SK-N-SH (cell line): Measurements from ENCODE around the gene PKP1. TPM values are rescaled to one million over a fixed set of nuclear protein-coding genes. Genes with fewer than 3 reads are reported as not detected.

Source experiments
- CTCF ChIA-PET: fragments of 300-600, 350-600 bp; formaldehyde crosslinking; extraction: SDS; loops from one replicate; lab custom pipeline; 2021; lab: Yijun Ruan, JAX
- POLR2A ChIA-PET: fragments of 350-600 bp; sonication (Branson Sonifier 250); formaldehyde crosslinking; extraction: SDS; loops from one replicate; lab custom pipeline; 2020; ENCODE audit warnings: antibody characterized with exemption, inconsistent platforms; lab: Yijun Ruan, JAX
- DNase-seq: peaks from one replicate; pipeline ENCODE4 v3.0.0; 2012
- H2AFZ ChIP-seq: fragments of 200-600 bp; sonication (generic); 2 replicates; pipeline ENCODE4 v1.8.1; 2016; ENCODE audit warnings: antibody characterized with exemption, mild to moderate bottlenecking, low read depth
- H3F3A ChIP-seq: fragments of 200-600 bp; sonication (generic); replicated peaks from 2 replicates; pipeline ENCODE3; 2016; ENCODE audit warnings: antibody characterized with exemption, mild to moderate bottlenecking; ENCODE audit not compliant: insufficient read depth
- H3K27ac ChIP-seq, 2 experiments: fragments of 200-500 bp in 1 of 2; fragments of 200-600 bp in 1 of 2; sonication (Bioruptor generic) in 1 of 2; sonication (generic), shearing (Covaris generic) in 1 of 2; 2 replicates each; pipeline versions ENCODE4 v1.5.1 to v1.6.1; 2014 to 2016; ENCODE audit warnings: low read depth in 2 of 2, inconsistent platforms in 1 of 2, low read length in 1 of 2, mild to moderate bottlenecking in 1 of 2, mixed read lengths in 1 of 2
- H3K27me3 ChIP-seq: fragments of 200-600 bp; sonication (generic), shearing (Covaris generic); 2 replicates; pipeline ENCODE4 v1.6.1; 2016; ENCODE audit warnings: mixed run types; ENCODE audit not compliant: insufficient read depth
- H3K36me3 ChIP-seq, 2 experiments: fragments of 200-500 bp in 1 of 2; fragments of 200-600 bp in 1 of 2; sonication (Bioruptor generic) in 1 of 2; sonication (generic) in 1 of 2; replicated peaks in 1 of 2; 2 replicates each; pipeline versions ENCODE3 to v1.5.1; 2014 to 2016; ENCODE audit warnings: low read length in 1 of 2, mild to moderate bottlenecking in 1 of 2; ENCODE audit not compliant: insufficient read depth in 2 of 2, control insufficient read depth in 1 of 2
- H3K4me1 ChIP-seq, 2 experiments: fragments of 200-500 bp in 1 of 2; fragments of 200-600 bp in 1 of 2; sonication (Bioruptor generic) in 1 of 2; sonication (generic), shearing (Covaris generic) in 1 of 2; 2 replicates each; pipeline versions ENCODE4 v1.5.1 to v1.6.1; 2014 to 2016; ENCODE audit warnings: low read depth in 1 of 2, low read length in 1 of 2, mixed run types in 1 of 2; ENCODE audit not compliant: insufficient read depth in 2 of 2, control insufficient read depth in 1 of 2
- H3K4me2 ChIP-seq: fragments of 200-600 bp; sonication (generic), shearing (Covaris generic); 2 replicates; pipeline ENCODE4 v1.6.1; 2017; ENCODE audit warnings: mixed run types
- H3K4me3 ChIP-seq, 2 experiments: fragments of 200-500 bp in 1 of 2; fragments of 200-600 bp in 1 of 2; sonication (Bioruptor generic) in 1 of 2; sonication (generic), shearing (Covaris generic) in 1 of 2; 2 replicates each; pipeline versions ENCODE4 v1.5.1 to v1.8.1; 2014 to 2016; ENCODE audit warnings: low read depth in 2 of 2, inconsistent platforms in 1 of 2, low read length in 1 of 2, mild to moderate bottlenecking in 1 of 2, mixed read lengths in 1 of 2, moderate library complexity in 1 of 2
- H3K79me2 ChIP-seq: fragments of 200-600 bp; sonication (generic); 2 replicates; pipeline ENCODE4 v1.8.1; 2017; ENCODE audit warnings: mild to moderate bottlenecking; ENCODE audit not compliant: insufficient read depth
- H3K9ac ChIP-seq: fragments of 200-600 bp; sonication (generic); 2 replicates; pipeline ENCODE4 v1.6.1; 2017; ENCODE audit warnings: mixed run types
- H3K9me2 ChIP-seq: fragments of 200-600 bp; sonication (generic); 2 replicates; pipeline ENCODE4 v1.6.1; 2017; ENCODE audit warnings: mixed run types
- H3K9me3 ChIP-seq: fragments of 200-600 bp; sonication (generic); 2 replicates; pipeline ENCODE4 v1.6.1; 2017; ENCODE audit warnings: mixed run types, mild to moderate bottlenecking, moderate library complexity
- H4K20me1 ChIP-seq: fragments of 200-600 bp; sonication (generic); 2 replicates; pipeline ENCODE4 v1.6.1; 2017; ENCODE audit warnings: mild to moderate bottlenecking, mixed run types; ENCODE audit not compliant: insufficient read depth
- FOSL2 ChIP-seq: IDR thresholded peaks from 2 replicates; pipeline ENCODE4 v1.4.0; 2012; ENCODE audit warnings: low read depth, mild to moderate bottlenecking, moderate library complexity, borderline replicate concordance
- FOXM1 ChIP-seq: IDR thresholded peaks from 2 replicates; pipeline ENCODE4 v1.4.0; 2012; ENCODE audit warnings: low read depth, mild to moderate bottlenecking
- MEF2A ChIP-seq: IDR thresholded peaks from 2 replicates; pipeline ENCODE4 v1.4.0; 2012; ENCODE audit warnings: low read depth, borderline replicate concordance
- RAD21 ChIP-seq: IDR thresholded peaks from 2 replicates; pipeline ENCODE4 v1.6.1; 2012; ENCODE audit warnings: mild to moderate bottlenecking, low read length
- RXRA ChIP-seq: IDR thresholded peaks from 2 replicates; pipeline ENCODE4 v1.4.0; 2012; ENCODE audit warnings: low read depth, mild to moderate bottlenecking, borderline replicate concordance
- SIN3A ChIP-seq: IDR thresholded peaks from 2 replicates; pipeline ENCODE4 v1.6.1; 2012; ENCODE audit warnings: low read depth, mild to moderate bottlenecking, low read length, moderate library complexity, borderline replicate concordance
- TCF12 ChIP-seq: IDR thresholded peaks from 2 replicates; pipeline ENCODE4 v1.4.0; 2012
- WGBS: methylation state at CpG from one replicate; pipeline ENCODE4 v1.1.6; 2017; ENCODE audit warnings: low lambda C conversion rate; 5-methylcytosine and 5-hydroxymethylcytosine counted together
- polyA plus RNA-seq, 3 experiments: library from polyadenylated mRNA; depleted of rRNA; stranded (reverse); fragments of >200 nt; gene quantifications; 2 replicates each; pipeline ENCODE4 v1.2.3, GENCODE V29; 2012
- TF ChIP-seq, protein P1 (sequence below): IDR thresholded peaks from 2 replicates; pipeline ENCODE4 v1.4.0; 2012; ENCODE audit warnings: low read depth, borderline replicate concordance

PKP1 gene
- polyA plus RNA-seq, 1 of the 3 experiments (the other 2 are of a cell fraction): not detected

DNA sequence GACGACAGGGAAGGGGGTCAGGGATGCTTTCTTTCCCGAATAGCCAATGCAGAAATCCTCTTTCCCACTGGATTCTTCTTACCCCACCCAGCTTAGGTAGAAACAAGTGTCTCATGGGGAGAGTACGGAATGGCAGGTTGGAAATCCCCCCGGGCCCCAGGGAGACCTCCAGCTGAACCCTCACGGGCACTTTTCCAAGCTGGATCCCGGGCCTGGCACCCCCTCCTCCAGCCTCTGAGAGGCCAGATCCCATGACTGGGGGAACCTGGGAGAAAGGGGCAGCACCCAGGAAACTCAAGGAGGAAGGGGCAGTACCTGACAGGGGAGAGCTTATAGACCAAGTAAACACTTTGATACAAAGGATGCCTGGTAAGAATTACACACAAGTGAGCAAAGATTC is 1.3 kb downstream of the PKP1 start (continued):
- no peak for TF ChIP-seq MEF2A

DNA sequence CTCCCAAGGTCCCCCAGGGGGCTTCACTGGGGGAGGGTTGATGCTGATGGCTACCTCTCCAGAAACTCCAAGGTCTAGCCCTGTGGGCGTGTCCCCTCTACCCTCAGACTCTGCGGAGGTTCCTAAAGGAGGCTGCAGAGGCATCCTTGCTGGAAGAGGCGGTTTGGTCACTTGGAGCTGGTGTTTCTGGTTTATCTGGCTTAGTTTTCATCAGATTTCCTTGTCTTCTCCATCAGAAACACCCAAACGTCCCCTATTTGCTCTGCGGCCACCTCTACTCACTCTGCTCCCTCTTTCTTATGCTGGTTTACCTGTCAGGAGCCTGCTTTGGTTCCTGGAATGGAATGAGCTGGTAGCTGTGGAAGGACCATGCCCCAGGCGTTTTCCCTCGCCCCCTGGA is 2.5 kb downstream of the PKP1 start:
- POLR2A ChIA-PET: no interaction called here
- H3K36me3 ChIP-seq: no peaks in the 10 kb centered on the region
- TF ChIP-seq, protein P1, sequence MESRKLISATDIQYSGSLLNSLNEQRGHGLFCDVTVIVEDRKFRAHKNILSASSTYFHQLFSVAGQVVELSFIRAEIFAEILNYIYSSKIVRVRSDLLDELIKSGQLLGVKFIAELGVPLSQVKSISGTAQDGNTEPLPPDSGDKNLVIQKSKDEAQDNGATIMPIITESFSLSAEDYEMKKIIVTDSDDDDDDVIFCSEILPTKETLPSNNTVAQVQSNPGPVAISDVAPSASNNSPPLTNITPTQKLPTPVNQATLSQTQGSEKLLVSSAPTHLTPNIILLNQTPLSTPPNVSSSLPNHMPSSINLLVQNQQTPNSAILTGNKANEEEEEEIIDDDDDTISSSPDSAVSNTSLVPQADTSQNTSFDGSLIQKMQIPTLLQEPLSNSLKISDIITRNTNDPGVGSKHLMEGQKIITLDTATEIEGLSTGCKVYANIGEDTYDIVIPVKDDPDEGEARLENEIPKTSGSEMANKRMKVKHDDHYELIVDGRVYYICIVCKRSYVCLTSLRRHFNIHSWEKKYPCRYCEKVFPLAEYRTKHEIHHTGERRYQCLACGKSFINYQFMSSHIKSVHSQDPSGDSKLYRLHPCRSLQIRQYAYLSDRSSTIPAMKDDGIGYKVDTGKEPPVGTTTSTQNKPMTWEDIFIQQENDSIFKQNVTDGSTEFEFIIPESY: no peak
- no peak for TF ChIP-seq TCF12
- H4K20me1 ChIP-seq: no peaks in the 10 kb centered on the region
- CTCF ChIA-PET: interaction anchor here (1.1 to 2.7 kb wide), 3 partner anchors 23 to 76 kb away, joined by 3 to 8 read pairs (median 3); no protein-coding TSS in a partner anchor
- no peaks in the 10 kb centered on the region for H3F3A ChIP-seq
- no peaks in the 10 kb centered on the region for H3K9me2 ChIP-seq
- H3K79me2 ChIP-seq: no peaks in the 10 kb centered on the region
- no peak for DNase-seq
- H3K4me2 ChIP-seq: no peak overlapping the region
- H3K9ac ChIP-seq: no peak overlapping the region
- no peak overlapping the region for H2AFZ ChIP-seq
- H3K4me1 ChIP-seq: peaks cover 0 to 17% of the 10 kb centered on the region in 2 experiments; a peak in 2 of 4 replicates
- H3K4me3 ChIP-seq: no peak overlapping the region
- WGBS: 52% methylated on average over 7 of the region's 7 CpGs
- no peak overlapping the region for H3K27ac ChIP-seq
- H3K9me3 ChIP-seq: no peaks in the 10 kb centered on the region
- H3K27me3 ChIP-seq: peaks cover 5% of the 10 kb centered on the region; the same call in 1 of the 2 replicates

DNA sequence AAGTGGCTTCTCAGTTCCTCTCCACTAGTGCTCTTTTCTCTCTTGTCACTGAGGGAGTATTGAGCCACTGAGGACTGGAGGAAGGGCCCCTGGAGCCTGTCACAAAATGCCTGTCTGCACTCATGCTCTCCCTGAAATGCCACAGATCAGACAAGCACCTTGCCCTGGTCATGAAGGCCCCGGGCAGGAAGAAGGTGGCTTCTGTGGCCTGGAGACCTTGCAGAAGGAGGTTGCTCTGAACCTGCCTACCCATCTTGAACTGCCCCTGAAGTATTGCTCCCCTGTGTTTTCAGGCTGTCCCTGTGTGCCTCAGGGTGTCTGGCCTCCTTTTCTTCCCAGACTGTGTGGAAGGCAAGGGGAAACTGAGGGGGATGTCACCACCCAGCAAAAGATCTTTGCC is 3.1 kb downstream of the PKP1 start:
- Histone ChIP-seq H3K9ac (no peak overlapping the region), H3K4me1 (peaks cover 0 to 13% of the 10 kb centered on the region in 2 experiments; a peak in 2 of 4 replicates), H3K4me3 (no peak overlapping the region), H3F3A (no peaks in the 10 kb centered on the region), H3K9me2 (no peaks in the 10 kb centered on the region), H3K36me3 (no peaks in the 10 kb centered on the region), H3K79me2 (no peaks in the 10 kb centered on the region), H3K4me2 (no peak overlapping the region), H3K27me3 (peaks cover 5% of the 10 kb centered on the region; the same call in 1 of the 2 replicates), H3K27ac (no peak overlapping the region), H2AFZ (no peak overlapping the region), H4K20me1 (no peaks in the 10 kb centered on the region), H3K9me3 (no peaks in the 10 kb centered on the region)
- DNase-seq: no peak
- ChIA-PET CTCF (interaction anchor here (0.8 to 2.7 kb wide), 4 partner anchors 23 to 75 kb away, joined by 3 to 8 read pairs (median 3); no protein-coding TSS in a partner anchor), POLR2A (no interaction called here)
- no peak for TF ChIP-seq FOXM1
- 43% methylated on average over 1 of the region's 1 CpG for WGBS

DNA sequence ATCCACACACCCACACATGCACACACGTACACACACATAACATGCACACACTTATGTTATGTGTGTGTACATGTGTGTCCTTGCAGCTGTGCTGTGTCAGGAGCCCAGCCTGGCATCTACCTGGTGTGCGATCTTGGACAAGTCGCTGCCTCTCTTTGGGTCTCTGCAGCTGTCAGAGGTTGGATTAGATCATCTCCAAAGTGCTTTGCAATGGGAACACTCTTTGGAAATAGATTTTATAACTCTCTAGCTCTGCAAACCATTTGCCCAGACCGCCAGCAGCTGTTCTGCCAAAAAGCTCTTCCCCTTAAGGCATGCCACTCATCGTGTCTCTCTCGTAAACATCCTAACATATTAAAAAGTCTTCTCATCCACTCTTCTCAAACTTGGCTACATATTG is 4.7 kb downstream of the PKP1 start:
- WGBS: 76% methylated on average over 6 of the region's 6 CpGs
- no peak for DNase-seq
- no peak overlapping the region for H3K4me3 ChIP-seq
- H3K9ac ChIP-seq: no peak overlapping the region
- POLR2A ChIA-PET: no interaction called here
- H3K79me2 ChIP-seq: no peaks in the 10 kb centered on the region
- H3K9me3 ChIP-seq: no peaks in the 10 kb centered on the region
- H3F3A ChIP-seq: no peaks in the 10 kb centered on the region
- no peaks in the 10 kb centered on the region for H3K9me2 ChIP-seq
- peaks cover 0 to 5% of the 10 kb centered on the region in 2 experiments; a peak in 1 of 4 replicates for H3K4me1 ChIP-seq
- no peak overlapping the region for H3K4me2 ChIP-seq
- TF ChIP-seq RXRA: no peak
- TF ChIP-seq FOSL2: no peak
- no peak for TF ChIP-seq SIN3A
- no peak for TF ChIP-seq RAD21
- peaks cover 5% of the 10 kb centered on the region; the same call in 1 of the 2 replicates for H3K27me3 ChIP-seq
- H3K27ac ChIP-seq: no peak overlapping the region
- H4K20me1 ChIP-seq: no peaks in the 10 kb centered on the region
- CTCF ChIA-PET: interaction anchor here (2.5 to 2.7 kb wide), 2 partner anchors 33 to 74 kb away, joined by 8 to 11 read pairs; no protein-coding TSS in a partner anchor
- H3K36me3 ChIP-seq: no peaks in the 10 kb centered on the region
- no peak overlapping the region for H2AFZ ChIP-seq
